Measurements from ENCODE around the gene SGTA. TPM values are rescaled to one million over a fixed set of nuclear protein-coding genes. Genes with fewer than 3 reads are reported as not detected.

The SGTA gene
- total RNA-seq, 4 donors from 2014 or later: 43.4 to 86.8 (median 73.4) TPM

DNA sequence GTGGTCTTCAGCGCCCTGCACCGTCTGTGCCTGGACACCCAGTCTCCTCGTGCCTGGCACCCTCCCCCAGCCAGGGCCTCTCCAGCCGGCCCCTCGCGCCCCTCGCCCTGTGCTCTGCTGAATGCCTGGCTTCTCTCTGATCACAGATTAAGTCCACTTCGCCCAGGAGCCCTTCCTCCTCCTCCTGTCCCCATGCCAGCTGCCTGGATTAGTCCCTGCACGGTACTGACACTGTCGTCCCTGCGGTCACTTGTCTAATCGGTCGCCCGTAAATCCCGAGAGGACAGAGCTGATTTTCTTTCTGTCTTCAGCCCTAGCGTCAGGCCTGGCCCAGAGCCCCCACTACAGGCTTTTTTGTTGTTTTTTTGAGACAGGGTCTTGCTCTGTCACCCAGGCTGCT lies 8.8 kb upstream of the SGTA start:
- Histone ChIP-seq H3K9me3 (no peaks in the 10 kb centered on the region), H3K27ac (peak overlapping the region; percentile 55 to 72 (median 64)), H3K4me3 (replicated peaks in 1 of 3) (no peak overlapping the region), H3K4me1 (peaks cover 13 to 31% of the 10 kb centered on the region in 2 donors), H3K27me3 (no peaks in the 10 kb centered on the region), H3K36me3 (peaks cover 0 to 8% of the 10 kb centered on the region in 2 donors)
- 54 to 66% methylated on average over 16 of the region's 16 CpGs for WGBS, 2 donors
- intact Hi-C loops (cut with DNase I): no loop called here
- no peak for TF ChIP-seq POLR2A (IDR thresholded peaks at IDR 0.05)
- TF ChIP-seq, protein P1, sequence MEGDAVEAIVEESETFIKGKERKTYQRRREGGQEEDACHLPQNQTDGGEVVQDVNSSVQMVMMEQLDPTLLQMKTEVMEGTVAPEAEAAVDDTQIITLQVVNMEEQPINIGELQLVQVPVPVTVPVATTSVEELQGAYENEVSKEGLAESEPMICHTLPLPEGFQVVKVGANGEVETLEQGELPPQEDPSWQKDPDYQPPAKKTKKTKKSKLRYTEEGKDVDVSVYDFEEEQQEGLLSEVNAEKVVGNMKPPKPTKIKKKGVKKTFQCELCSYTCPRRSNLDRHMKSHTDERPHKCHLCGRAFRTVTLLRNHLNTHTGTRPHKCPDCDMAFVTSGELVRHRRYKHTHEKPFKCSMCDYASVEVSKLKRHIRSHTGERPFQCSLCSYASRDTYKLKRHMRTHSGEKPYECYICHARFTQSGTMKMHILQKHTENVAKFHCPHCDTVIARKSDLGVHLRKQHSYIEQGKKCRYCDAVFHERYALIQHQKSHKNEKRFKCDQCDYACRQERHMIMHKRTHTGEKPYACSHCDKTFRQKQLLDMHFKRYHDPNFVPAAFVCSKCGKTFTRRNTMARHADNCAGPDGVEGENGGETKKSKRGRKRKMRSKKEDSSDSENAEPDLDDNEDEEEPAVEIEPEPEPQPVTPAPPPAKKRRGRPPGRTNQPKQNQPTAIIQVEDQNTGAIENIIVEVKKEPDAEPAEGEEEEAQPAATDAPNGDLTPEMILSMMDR (IDR thresholded peaks at IDR 0.05): no peak
- peak; percentile 86 to 95 for DNase-seq

DNA sequence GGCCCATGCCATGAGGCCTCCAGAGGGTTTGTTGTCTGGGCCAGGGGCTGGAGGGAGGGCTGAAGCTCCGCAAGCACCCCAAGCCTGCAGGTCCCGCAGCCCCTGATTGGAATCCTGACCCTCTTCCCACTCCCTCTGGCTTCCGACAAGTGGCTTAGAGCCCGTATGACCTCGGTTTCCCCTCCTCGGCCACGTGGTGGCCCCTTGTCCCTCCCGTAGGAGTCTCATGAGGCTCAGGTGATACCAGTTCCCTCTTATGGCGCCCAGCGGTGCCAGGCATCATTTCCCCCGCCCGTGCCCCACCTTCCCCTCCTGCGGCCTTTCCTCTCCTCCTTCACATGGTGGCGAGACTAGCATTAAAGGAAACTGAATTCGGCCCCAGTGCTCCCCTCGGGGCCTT lies 8.4 kb upstream of the SGTA start:
- intact Hi-C loops (cut with DNase I): no loop called here
- peaks cover 0 to 8% of the 10 kb centered on the region in 2 donors for H3K36me3 ChIP-seq
- H3K9me3 ChIP-seq: no peaks in the 10 kb centered on the region
- DNase-seq: no peak
- TF ChIP-seq, protein P1 (IDR thresholded peaks at IDR 0.05): no peak
- no peak for TF ChIP-seq POLR2A (IDR thresholded peaks at IDR 0.05)
- peaks cover 14 to 31% of the 10 kb centered on the region in 2 donors for H3K4me1 ChIP-seq
- no peak overlapping the region for H3K4me3 ChIP-seq (replicated peaks in 1 of 3)
- peak overlapping the region; percentile 55 to 72 (median 64) for H3K27ac ChIP-seq
- no peaks in the 10 kb centered on the region for H3K27me3 ChIP-seq
- WGBS, 2 donors: 88 to 93% methylated on average over 16 of the region's 16 CpGs

DNA sequence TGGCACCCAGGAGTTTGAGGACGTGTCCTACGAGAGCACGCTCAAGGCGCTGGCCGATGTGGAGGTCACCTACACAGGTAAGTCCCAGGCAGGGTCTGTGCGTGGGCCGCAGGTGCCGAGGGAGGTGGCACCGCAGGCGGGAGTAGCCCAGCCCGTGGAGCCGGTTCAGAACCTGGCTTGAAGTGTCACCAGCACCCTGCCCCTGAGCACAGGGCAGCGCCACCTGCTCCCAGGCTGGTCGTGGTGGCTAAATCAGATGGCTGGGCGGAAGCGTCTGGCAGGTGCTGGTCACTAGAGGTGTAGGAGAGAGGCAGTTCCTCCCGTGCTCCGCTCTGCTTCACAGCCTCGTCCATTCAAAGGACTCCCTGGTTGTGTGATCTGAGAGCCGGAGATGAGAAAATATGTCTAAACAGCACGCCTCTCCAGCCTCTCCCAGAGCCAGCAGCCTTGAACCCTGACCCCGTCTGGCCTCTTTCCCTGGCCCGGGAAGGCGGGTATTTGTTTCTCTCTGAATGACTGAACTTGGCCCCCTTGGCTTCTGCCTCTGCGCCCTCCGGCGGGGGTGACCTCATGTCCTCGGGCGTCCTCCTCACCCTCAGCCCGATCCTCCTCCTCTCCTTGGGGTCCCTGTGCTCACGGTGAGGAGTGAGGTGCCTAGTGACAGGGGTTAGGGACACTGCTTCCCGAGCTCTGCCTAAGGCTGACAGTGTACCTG lies 7.6 kb upstream of the SGTA start:
- intact Hi-C loops (cut with DNase I): no loop called here
- Histone ChIP-seq H3K36me3 (peaks cover 0 to 8% of the 10 kb centered on the region in 2 donors), H3K9me3 (no peaks in the 10 kb centered on the region), H3K4me3 (replicated peaks in 1 of 3) (no peak overlapping the region), H3K27ac (peak overlapping the region in 2 of 3 donors; percentile 64 to 72), H3K27me3 (no peaks in the 10 kb centered on the region), H3K4me1 (peaks cover 21 to 38% of the 10 kb centered on the region in 2 donors)
- DNase-seq: no peak
- WGBS, 2 donors: 93 to 96% methylated on average over 31 to 32 of the region's 32 CpGs
- TF ChIP-seq POLR2A (IDR thresholded peaks at IDR 0.05): no peak
- TF ChIP-seq, protein P1 (IDR thresholded peaks at IDR 0.05): no peak

DNA sequence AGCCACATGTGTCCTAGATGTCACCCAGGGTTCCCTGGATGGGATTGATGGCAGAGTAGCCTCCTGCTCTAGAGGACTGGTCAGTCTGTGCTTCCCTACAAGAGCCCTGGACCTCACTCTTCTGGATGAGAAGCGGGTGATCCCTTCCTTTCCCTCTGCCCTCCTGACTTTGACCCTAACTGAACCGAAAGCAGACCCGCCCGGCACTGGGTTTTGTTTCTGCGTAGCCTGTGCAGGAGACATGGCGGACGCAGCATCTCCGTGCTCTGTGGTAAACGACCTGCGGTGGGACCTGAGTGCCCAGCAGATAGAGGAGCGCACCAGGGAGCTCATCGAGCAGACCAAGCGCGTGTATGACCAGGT lies 7.1 kb upstream of the SGTA start:
- WGBS, 2 donors: 95% methylated on average over 4 to 14 of the region's 14 CpGs
- no peaks in the 10 kb centered on the region for H3K9me3 ChIP-seq
- H3K4me3 ChIP-seq (replicated peaks in 1 of 3): no peak overlapping the region
- intact Hi-C loops (cut with DNase I): no loop called here
- peaks cover 21 to 40% of the 10 kb centered on the region in 2 donors for H3K4me1 ChIP-seq
- DNase-seq: no peak
- H3K27ac ChIP-seq: no peak overlapping the region
- TF ChIP-seq, protein P1 (IDR thresholded peaks at IDR 0.05): no peak
- TF ChIP-seq POLR2A (IDR thresholded peaks at IDR 0.05): no peak
- H3K27me3 ChIP-seq: no peaks in the 10 kb centered on the region
- peaks cover 0 to 5% of the 10 kb centered on the region in 2 donors for H3K36me3 ChIP-seq

DNA sequence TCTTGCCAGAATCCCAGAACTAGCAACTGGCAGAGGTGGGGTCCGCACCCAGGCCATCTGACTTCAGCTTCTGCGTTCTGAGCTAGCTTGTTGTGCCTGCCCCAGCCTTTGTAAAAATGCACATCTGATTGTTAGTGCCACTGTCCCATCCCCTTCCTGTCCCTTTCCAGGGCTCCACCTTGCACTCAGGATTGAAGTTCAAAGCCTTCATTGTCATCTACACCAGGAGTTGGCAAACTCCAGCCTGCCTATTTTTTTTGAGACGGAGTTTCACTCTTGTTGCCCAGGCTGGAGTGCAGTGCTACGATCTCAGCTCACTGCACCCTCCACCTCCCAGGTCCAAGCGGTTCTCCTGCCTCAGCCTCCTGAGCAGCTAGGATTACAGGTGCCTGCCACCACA lies 5.2 kb upstream of the SGTA start:
- WGBS, 2 donors: 93 to 96% methylated on average over 5 of the region's 5 CpGs
- no peak for TF ChIP-seq POLR2A (IDR thresholded peaks at IDR 0.05)
- Histone ChIP-seq H3K4me1 (peaks cover 31 to 47% of the 10 kb centered on the region in 2 donors), H3K27me3 (no peaks in the 10 kb centered on the region), H3K36me3 (no peaks in the 10 kb centered on the region), H3K9me3 (no peaks in the 10 kb centered on the region), H3K27ac (no peak overlapping the region), H3K4me3 (replicated peaks in 1 of 3) (no peak overlapping the region)
- DNase-seq: no peak
- intact Hi-C loops (cut with DNase I): no loop called here

Data from thyroid gland (tissue), 4 donors.